Thyroid gland (tissue), 4 donors: Measurements from ENCODE around the gene MACROH2A1. TPM values are rescaled to one million over a fixed set of nuclear protein-coding genes. Genes with fewer than 3 reads are reported as not detected.
A peak's percentile ranks its signal among the peaks of the same experiment; 100 is the strongest.

Experiments
- DNase-seq, 2 donors: peaks; one replicate each; pipeline ENCODE4 v3.0.0-alpha.2; 2019
- H3K27ac ChIP-seq, 3 donors: fragments of 200-600 bp; sonication (generic); 1 replicate in 2 of 3; 2 replicates in 1 of 3; pipeline ENCODE4 v1.5.1; 2016 to 2019; ENCODE audit warnings: mild to moderate bottlenecking in 1 of 3, moderate library complexity in 1 of 3
- H3K27me3 ChIP-seq: fragments of 200-600 bp; sonication (generic); one replicate; pipeline ENCODE4 v1.5.1; 2019
- H3K36me3 ChIP-seq, 2 donors: fragments of 200-600 bp; sonication (generic); one replicate each; pipeline ENCODE4 v1.5.1; 2016 to 2019
- H3K4me1 ChIP-seq, 2 donors: fragments of 200-600 bp; sonication (generic); one replicate each; pipeline ENCODE4 v1.5.1; 2017 to 2019
- H3K4me3 ChIP-seq, 3 donors: fragments of 200-600 bp; sonication (generic); replicated peaks in 1 of 3; 1 replicate in 2 of 3; 2 replicates in 1 of 3; pipeline ENCODE4 v1.5.1; 2016; ENCODE audit warnings: mild to moderate bottlenecking in 1 of 3
- H3K9me3 ChIP-seq: fragments of 200-600 bp; sonication (generic); one replicate; pipeline ENCODE4 v1.5.1; 2017
- CTCF ChIP-seq, 6 experiments: fragments of 200-600 bp in 3 of 6; fragments of 450-650 bp in 3 of 6; sonication (generic) in 3 of 6; IDR thresholded peaks; one replicate each; pipeline ENCODE4 v1.5.1; 2016 to 2019; ENCODE audit warnings: antibody characterized with exemption in 6 of 6, mild to moderate bottlenecking in 2 of 6, inconsistent platforms in 1 of 6, moderate library complexity in 1 of 6
- POLR2A ChIP-seq, 2 donors: fragments of 450-650 bp; IDR thresholded peaks; one replicate each; pipeline ENCODE4 v1.6.1; 2017; ENCODE audit warnings: antibody characterized with exemption in 2 of 2, mild to moderate bottlenecking in 2 of 2, moderate library complexity in 1 of 2
- WGBS, 2 donors: methylation state at CpG; one replicate each; pipeline ENCODE4 v1.1.5; 2017; 5-methylcytosine and 5-hydroxymethylcytosine counted together
- intact Hi-C: fragments of 100-400 bp; cut with DNase I; formaldehyde crosslinking; loops from one replicate; pipeline ENCODE4 v1.15.1; 2023
- total RNA-seq, 4 donors: library from RNA; depleted of rRNA; stranded (reverse); fragments of >200 nt; gene quantifications; one replicate each; pipeline ENCODE4 v1.2.3, GENCODE V29; 2016

MACROH2A1 gene
- total RNA-seq, 4 donors from 2014 or later: 149 to 242 (median 227) TPM

- DNase-seq: peak; percentile 21 to 31
- WGBS, 2 donors: 66 to 68% methylated on average over 9 to 10 of the region's 11 CpGs
- intact Hi-C loops: no loop called here
- Histone ChIP-seq H3K4me3 (no peak overlapping the region), H3K27me3 (no peaks in the 10 kb centered on the region), H3K27ac (no peak overlapping the region), H3K4me1 (peaks cover 16 to 31% of the 10 kb centered on the region in 2 donors), H3K9me3 (no peaks in the 10 kb centered on the region), H3K36me3 (no peaks in the 10 kb centered on the region)
- TF ChIP-seq POLR2A (IDR thresholded peaks at IDR 0.05) (no peak), CTCF (IDR thresholded peaks at IDR 0.05) (no peak)
Measured at GRCh38 chr5:135439231-135440205, 40.5 kb upstream of the MACROH2A1 start.

DNA sequence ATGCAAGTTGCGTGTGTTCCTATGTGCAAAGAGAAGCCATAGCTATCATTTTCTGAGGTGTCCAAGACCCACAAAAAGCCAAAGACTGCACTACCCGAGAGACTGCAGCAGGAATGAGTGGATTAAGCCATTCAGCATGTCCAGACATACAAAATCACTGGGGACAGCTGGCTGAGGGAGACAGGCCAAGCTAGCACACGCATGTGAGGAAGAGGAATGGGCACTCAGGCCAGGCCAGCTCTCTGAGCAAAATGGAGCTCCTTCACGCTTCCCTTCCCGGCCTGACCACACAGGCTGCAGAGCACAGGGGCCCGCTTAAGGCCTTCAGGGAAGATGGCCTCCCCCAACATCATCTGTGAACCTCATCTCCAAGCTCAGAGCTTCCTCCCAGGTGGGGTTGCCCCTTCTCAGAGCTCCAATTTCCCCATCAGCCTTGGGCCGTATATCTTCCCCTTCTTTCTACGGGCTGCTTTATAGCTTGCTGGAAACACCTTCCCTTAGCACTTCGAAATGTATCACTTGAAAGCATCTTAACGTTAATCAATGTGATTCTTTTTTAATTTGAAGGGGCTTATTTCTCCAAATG lies 39.7 kb upstream of the MACROH2A1 start:
- no peak overlapping the region for H3K27ac ChIP-seq
- H3K4me3 ChIP-seq: no peak overlapping the region
- H3K27me3 ChIP-seq: no peaks in the 10 kb centered on the region
- no peaks in the 10 kb centered on the region for H3K36me3 ChIP-seq
- H3K9me3 ChIP-seq: no peaks in the 10 kb centered on the region
- WGBS, 2 donors: 81% methylated on average over 9 to 10 of the region's 10 CpGs
- TF ChIP-seq CTCF (IDR thresholded peaks at IDR 0.05): no peak
- no peak for TF ChIP-seq POLR2A (IDR thresholded peaks at IDR 0.05)
- no peak for DNase-seq
- H3K4me1 ChIP-seq: peaks cover 16 to 31% of the 10 kb centered on the region in 2 donors
- intact Hi-C loops: no loop called here

- Histone ChIP-seq H3K27ac (no peak overlapping the region), H3K4me1 (peaks cover 16 to 31% of the 10 kb centered on the region in 2 donors), H3K4me3 (no peak overlapping the region), H3K27me3 (no peaks in the 10 kb centered on the region), H3K9me3 (no peaks in the 10 kb centered on the region), H3K36me3 (no peaks in the 10 kb centered on the region)
- 35 to 39% methylated on average over 10 to 11 of the region's 13 CpGs for WGBS, 2 donors
- peak in 1 of 6 experiments; percentile 20 for TF ChIP-seq CTCF (IDR thresholded peaks at IDR 0.05)
- no peak for TF ChIP-seq POLR2A (IDR thresholded peaks at IDR 0.05)
- DNase-seq: peak; percentile 98
- intact Hi-C loops: no loop called here
Measured at GRCh38 chr5:135437796-135438560, 38.9 kb upstream of the MACROH2A1 start.

GRCh38 chr5:135437422-135437795 lies 38.4 kb upstream of the MACROH2A1 start:
- Histone ChIP-seq H3K4me3 (no peak overlapping the region), H3K36me3 (no peaks in the 10 kb centered on the region), H3K4me1 (peaks cover 16 to 31% of the 10 kb centered on the region in 2 donors), H3K27ac (no peak overlapping the region), H3K9me3 (no peaks in the 10 kb centered on the region), H3K27me3 (no peaks in the 10 kb centered on the region)
- WGBS, 2 donors: 63 to 65% methylated on average over 7 of the region's 7 CpGs
- intact Hi-C loops: no loop called here
- no peak for TF ChIP-seq POLR2A (IDR thresholded peaks at IDR 0.05)
- TF ChIP-seq CTCF (IDR thresholded peaks at IDR 0.05): no peak
- DNase-seq: no peak
